Subcutaneous adipose tissue (tissue), 4 donors: ENCODE data around the gene TBCE. TPM values are rescaled to one million over a fixed set of nuclear protein-coding genes. Genes with fewer than 3 reads are reported as not detected.

Source experiments
- total RNA-seq, 4 donors: library from RNA; depleted of rRNA; stranded (reverse); fragments of >200 nt; gene quantifications; one replicate each; pipeline ENCODE4 v1.1.0, GENCODE V29; 2016
- TF ChIP-seq, protein P1 (sequence below): fragments of 450-650 bp; IDR thresholded peaks from one replicate; pipeline ENCODE4 v1.5.1; 2016; ENCODE audit warnings: low read depth, mild to moderate bottlenecking, control low read depth, antibody characterized with exemption, moderate library complexity

TBCE gene
- total RNA-seq, 4 donors from 2014 or later: 11.7 to 32.4 (median 22.6) TPM

DNA sequence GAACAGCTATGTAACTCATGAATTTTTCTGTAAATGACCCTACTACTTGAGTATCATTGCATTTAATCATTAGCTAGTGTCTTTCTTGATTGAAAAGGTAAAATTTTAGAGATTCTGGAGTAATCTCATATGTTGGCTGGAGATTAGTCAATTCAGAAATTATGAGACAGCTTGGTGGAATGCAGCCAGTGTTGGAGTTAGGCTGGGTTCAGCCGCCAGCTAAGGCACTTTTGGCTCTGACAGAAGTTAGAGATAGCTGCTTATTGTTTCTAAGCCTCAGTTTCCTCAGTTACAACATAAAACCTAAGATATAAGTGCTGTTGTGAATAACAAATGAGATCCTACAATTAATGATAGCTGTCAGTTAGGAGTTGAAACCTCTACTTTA is 49.4 kb downstream of the TBCE start:
- TF ChIP-seq, protein P1, sequence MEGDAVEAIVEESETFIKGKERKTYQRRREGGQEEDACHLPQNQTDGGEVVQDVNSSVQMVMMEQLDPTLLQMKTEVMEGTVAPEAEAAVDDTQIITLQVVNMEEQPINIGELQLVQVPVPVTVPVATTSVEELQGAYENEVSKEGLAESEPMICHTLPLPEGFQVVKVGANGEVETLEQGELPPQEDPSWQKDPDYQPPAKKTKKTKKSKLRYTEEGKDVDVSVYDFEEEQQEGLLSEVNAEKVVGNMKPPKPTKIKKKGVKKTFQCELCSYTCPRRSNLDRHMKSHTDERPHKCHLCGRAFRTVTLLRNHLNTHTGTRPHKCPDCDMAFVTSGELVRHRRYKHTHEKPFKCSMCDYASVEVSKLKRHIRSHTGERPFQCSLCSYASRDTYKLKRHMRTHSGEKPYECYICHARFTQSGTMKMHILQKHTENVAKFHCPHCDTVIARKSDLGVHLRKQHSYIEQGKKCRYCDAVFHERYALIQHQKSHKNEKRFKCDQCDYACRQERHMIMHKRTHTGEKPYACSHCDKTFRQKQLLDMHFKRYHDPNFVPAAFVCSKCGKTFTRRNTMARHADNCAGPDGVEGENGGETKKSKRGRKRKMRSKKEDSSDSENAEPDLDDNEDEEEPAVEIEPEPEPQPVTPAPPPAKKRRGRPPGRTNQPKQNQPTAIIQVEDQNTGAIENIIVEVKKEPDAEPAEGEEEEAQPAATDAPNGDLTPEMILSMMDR: no peak

DNA sequence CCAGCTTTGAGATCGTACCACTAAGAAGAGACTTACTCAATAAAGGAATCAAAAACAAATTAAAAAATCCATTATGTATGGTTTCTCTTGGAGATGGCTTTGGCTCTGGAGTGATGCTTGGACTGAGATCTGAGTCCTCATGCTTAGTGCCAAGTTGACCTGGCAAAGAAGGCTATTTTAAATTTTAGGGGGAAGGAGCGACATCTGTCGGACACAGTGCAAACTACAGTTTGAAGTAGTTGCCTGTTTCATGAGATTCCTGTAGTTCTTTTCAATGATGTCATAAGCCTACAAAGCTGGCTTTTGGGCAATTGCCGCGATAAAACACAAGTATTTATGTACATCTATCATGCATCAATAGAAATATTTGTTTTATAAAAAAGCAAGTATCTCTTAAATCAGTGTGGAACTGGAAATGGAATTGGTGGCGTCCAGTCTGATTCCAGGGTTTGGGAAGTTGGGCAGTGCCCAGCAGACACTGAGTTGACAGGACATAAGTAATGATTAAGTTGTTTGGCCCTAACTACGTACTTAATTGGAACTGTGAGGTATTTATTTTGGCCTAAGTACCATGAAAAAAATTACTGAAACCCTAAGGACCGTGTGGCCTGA is 50.0 kb downstream of the TBCE start:
- TF ChIP-seq, protein P1: no peak

DNA sequence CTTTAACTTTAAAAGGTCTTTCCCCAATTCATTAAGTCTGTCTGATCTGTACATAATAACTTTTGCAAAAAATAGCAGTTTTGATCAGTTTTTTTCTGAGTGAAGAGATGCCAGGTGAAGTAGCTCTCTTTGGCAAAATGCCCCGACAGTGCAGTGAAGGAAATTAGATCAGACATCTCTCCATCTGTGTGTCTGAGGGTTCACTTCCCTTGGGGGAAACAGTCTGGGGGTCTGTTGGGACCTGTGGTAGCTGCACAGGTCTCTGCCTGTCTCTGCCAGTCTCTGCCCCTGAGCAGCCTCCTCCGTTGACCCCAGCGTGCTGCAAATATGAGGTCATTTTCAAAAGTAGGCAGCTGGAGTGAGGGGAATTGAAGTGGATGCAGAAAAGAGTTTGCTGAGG is 54.5 kb downstream of the TBCE start:
- TF ChIP-seq, protein P1: no peak

DNA sequence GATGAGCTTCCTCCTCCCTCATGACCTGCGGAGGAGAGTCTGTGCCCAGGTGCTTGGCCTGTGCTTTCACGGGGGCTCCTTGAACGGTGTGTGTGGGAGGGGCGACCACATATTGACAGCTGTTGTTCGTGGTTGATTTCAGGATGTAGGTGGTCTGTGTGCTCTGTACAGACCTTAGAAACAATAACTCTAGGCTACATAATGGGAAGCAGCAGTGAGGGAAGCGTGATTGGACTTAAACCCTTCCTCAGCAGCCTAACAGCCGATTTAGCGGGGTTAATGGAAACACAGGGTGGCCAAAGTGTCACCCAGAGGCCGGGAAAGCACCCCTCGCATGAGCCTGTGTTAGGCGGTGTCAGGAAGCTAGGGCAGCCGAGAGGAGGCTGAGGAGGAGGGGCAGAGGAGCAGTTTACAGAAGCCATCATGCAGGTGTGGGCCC is 56.0 kb downstream of the TBCE start:
- TF ChIP-seq, protein P1: no peak

DNA sequence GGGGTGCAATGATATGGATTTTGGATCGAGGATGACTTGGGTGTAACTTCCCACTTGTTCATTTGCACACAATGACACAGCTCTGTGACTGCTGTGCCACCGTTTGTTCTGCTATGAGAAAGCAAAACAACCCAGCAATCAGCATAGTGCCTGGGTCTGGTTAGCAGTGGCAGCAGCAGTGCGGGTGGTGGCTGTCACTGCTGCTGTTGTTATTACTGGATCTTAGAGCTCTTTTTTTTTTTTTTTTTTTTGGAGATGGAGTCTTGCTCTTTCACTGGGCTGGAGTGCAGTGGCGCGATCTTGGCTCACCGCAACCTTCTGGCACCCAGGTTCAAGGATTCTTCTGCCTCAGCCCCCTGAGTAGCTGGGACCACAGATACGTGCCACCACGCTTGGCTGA is 56.9 kb downstream of the TBCE start:
- TF ChIP-seq, protein P1: no peak

DNA sequence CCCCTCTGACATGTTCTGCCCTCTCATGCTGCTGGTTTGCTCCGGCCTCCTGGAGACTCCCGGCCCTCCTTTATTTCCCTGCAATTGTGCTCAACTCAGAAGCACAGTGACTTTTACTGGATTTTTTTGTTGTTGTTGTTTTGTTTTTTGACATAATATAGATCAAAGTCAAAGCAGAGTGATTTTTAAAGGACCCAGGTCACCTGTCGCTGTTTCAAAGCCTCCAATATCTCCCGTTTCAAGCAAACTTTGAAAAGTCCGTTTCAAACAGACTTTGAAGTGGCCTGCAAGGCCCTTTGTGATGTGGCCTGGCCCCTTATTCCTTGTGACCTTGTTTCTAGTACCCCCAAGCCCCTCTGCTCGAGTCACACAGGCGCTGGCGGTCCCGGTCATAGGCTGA is 58.1 kb downstream of the TBCE start:
- TF ChIP-seq, protein P1: no peak

DNA sequence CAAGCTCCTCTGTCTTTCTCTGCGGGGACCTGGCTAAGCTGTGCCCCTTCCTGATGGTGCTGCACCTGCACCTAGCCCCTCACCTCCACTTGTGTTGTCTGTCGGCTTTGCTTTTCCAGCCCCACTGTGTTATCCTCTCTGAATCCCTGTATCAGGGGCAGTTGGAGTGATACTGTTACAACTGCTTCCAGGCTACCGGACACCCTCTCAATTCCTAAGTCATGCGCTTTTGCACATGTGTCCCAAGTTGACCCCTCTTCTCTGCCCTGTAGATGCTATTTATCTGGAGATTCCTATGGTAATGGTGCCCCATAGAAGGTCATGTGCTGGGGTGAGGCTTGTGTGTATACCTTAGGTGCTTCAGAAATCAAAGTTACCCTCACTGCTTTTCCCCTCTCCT is 58.9 kb downstream of the TBCE start:
- TF ChIP-seq, protein P1: no peak
